ENCODE results near the gene CTNNA2.

DNA sequence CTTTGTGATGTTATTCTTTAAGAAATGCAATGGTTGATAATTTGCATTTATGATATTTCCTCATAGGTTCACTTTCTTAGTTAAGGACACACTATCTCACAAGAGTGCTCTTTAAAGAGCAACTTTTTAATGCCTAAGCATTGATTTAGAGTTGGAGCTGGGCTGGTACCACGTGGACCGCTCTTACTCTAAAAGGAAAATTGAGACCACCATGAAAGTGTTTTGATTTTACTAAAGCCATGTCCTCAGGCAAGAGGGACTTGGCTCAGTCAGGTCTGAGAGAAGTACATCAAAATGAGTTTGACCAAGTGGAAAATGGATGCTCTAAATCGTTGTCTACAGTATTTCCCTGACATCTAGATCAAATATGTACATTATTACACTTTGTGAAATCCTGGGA lies 489.3 kb downstream of the CTNNA2 start:
- TF ChIP-seq CTCF (IDR thresholded peaks at IDR 0.05) (no peak), POLR2A (IDR thresholded peaks at IDR 0.05) (no peak)
